HG03432 (cell line): ENCODE measurements around the gene BBX.

Experiments
- ATAC-seq: cut with Tn5 transposase; IDR thresholded peaks from one replicate; pipeline ENCODE4 v1.9.1; 2021; ENCODE audit warnings: mild to moderate bottlenecking, moderate library complexity; ENCODE audit not compliant: unreplicated experiment

Gene BBX

DNA sequence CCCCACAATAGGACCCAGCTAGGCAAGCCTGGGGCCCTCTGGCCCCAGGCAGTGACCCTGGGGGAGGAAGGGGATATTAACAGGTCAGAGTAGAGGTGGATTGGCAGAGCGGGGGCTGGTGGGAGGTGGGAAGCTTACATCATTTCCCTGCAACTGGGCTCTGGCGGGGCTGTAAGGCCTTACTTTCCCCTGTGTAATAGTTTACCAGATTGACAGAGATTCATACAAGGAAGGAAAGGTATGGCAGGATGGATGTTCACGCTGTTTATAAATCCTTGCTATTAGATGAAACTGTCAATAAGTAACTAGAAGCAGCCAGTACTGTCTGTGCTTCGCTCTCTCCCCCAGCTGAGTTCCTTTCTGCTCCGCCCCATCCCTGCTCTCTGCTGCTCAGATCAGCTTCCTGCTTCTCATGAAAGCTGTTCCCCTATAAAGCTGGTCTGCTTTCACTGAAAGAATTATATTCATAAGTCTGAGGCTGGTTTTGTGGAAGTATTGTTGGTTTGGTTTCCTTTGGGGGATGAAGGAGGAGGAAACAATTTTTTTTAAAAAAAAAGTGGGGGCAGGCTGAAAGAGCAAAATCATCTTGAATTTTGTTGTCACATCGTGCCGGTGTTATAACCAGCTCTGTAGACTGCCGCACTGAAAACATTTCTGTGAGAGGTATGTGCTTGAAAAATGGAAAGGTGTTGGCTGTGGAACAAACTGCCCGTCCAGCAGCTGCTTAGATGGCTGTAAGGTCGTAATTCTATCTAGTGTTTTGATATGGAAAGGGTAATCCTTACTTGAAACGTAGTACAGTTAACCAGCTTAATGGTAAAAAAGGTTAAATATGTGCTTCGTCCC is 76.4 kb downstream of the BBX start:
- peak; percentile 94 for ATAC-seq

GRCh38 chr3:107599772-107600145 is 77.0 kb downstream of the BBX start:
- ATAC-seq: no peak

DNA sequence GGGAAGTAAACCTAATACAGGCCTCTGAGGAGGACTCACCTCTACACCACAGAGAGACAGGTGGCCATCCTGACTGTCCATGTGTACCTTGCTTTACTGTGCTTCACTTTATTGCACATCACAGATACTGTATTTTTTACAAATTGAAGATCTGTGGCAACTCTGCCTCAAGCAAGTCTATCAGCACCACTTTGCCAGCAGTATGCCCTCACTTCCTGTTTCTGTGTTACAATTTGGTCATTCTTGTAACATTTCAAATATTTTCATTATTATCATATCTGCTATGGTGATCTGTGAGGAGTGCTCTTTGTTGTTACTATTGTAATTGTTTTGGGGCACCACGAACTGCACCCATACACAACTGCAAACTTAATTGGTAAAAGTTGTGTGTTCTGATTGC is 78.0 kb downstream of the BBX start:
- ATAC-seq: no peak

GRCh38 chr3:107604057-107604822 is 81.5 kb downstream of the BBX start:
- ATAC-seq: no peak

DNA sequence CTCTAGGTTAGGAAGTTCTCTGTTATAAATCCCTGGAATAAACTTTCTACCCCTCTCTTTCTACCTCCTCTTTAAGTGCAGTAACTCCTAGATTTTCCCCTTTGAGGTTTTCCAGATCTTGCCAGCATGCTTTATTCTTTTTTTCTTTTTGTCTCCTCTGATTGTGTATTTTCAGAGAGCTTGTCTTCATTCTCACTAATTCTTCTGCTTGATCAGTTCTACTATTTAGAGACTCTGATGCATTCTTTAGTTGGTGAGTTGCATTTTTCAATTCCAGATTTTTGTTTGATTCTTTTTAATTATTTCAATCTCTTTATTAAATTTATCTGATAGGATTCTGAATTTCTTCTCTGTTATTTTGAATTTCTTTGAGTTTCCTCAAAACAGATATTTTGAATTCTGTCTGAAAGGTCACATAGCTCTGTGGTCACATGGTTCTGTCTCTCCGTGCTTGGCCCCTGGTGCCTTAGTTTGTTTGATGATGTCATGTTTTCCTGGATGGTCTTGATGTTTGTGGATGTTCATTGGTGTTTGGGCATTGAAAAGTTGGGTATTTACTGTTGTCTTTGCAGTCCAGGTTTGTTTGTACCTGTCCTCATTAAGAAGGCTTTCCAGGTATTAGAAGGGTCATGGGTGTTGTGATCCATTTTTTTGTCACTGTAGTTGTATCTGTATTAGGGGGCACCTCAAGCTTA is 89.2 kb downstream of the BBX start:
- ATAC-seq: no peak

DNA sequence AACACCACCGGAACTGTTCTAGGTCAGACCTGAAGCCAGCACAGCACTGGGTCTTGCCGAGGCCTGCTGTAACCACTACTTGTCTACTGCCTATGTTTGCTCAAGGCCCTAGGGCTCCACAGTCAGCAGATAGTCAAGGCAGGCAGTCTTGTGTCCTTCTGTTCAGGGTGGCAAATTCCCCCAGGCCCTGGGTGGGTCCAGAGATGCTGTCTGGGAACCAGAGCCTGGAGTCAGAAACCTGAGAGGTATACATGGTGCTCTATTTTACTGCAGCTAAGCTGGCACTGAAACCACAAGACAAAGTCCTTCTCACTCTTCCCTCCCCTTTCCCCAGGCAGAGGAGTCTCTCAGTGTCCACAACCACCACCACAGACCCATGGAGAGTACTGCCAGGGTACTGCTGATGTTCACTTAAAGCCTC is 89.9 kb downstream of the BBX start:
- no peak for ATAC-seq

DNA sequence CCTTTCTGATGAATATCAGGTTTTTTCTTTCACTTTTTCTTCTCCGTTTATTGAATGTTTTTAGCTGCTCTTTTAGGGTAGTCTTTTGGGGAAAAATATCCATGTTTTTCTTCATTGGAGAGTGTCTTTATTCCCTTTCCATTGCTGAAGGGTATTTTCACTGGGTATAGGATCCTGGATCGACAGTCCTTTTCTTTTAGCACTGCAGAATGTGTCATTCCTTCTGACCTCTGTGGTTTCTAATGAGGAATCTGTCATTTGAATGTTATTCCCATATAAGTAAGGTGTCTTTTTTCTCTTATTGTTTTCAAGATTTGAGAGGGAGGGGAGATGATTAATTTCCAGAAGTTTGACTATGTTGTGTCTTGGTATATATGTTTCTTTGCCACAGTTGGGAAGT is 96.8 kb downstream of the BBX start:
- ATAC-seq: no peak

GRCh38 chr3:107620534-107620933 is 97.8 kb downstream of the BBX start:
- ATAC-seq: no peak

- no peak for ATAC-seq
Observed at GRCh38 chr3:107621465-107621864, 98.7 kb downstream of the BBX start.

GRCh38 chr3:107627962-107628542 is 105.3 kb downstream of the BBX start:
- no peak for ATAC-seq

DNA sequence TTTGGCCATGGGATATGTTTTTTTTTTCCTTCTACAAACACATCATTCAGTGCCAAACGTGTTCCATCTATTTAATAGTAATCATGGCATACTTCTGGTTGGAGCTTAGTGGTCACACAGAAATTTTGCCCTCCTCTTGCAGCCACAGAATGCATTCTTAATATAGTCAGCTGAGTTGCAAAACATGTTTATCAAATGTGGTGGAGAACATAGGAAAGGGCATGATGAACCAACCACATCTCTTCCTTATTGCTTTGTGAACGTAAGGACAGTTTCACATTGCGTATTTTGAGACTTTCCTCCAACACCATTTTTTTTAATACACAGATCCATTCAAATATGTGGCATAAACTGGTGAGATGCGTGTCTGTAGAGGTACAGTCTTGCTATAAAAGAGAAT is 106.8 kb downstream of the BBX start:
- no peak for ATAC-seq

- ATAC-seq: no peak
Observed at GRCh38 chr3:107630779-107631178, 108.0 kb downstream of the BBX start.

GRCh38 chr3:107632576-107632975 is 109.8 kb downstream of the BBX start:
- no peak for ATAC-seq

GRCh38 chr3:107633327-107634098 is 110.8 kb downstream of the BBX start:
- ATAC-seq: peak; percentile 93

DNA sequence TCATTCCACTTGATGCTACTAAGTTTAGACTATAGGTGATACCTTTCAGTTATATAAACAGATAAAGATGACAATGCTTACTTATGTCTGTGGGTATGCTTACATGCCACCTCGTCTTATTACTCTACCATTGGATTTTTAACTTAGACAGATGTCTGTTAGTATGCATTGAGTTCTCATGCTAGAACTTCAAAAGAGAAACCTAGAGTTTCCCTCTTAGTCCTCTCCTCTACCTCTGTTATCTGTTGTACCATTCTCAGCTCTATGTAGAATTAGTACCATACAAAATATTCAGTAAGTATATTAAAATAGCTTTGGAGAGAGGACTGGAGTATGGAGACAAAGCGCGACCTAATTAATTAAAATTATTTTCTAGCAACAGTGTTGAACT is 111.3 kb downstream of the BBX start:
- peak; percentile 44 for ATAC-seq

DNA sequence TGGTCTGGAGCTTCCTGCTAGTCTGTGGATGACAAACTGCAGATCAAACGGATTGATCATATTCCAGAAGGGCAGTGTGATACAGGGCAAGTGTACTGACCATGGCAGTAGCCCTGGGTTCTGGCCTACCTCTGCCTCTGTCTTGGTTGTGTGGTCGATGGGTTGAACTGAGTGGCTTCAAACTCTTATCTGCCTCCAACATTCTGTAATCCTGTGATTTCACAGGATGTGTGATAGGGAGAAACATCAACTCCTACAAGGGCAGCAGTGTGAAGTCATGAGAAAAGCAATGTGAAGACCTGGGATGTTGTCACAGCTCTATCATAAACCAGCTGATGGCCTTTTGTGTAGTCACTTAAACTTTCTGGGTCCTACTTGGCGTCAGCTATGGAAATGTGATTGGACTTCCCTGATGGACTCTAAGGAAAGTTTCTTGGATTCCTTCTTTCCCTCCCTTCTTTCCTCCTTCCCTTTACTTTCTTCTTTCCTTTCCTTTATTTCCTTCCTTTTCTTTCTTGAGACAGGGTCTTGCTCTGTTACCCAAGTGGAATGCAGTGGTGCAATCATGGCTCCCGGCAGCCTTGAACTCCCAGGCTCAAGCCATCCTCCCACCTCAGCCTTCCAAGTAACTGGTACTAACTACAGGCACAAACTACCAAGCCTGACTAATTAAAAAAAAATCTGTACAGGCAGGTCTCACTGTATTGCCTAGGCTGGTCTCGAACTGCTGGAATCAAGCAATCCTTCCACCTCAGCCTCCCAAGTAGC is 114.8 kb downstream of the BBX start:
- ATAC-seq: no peak

DNA sequence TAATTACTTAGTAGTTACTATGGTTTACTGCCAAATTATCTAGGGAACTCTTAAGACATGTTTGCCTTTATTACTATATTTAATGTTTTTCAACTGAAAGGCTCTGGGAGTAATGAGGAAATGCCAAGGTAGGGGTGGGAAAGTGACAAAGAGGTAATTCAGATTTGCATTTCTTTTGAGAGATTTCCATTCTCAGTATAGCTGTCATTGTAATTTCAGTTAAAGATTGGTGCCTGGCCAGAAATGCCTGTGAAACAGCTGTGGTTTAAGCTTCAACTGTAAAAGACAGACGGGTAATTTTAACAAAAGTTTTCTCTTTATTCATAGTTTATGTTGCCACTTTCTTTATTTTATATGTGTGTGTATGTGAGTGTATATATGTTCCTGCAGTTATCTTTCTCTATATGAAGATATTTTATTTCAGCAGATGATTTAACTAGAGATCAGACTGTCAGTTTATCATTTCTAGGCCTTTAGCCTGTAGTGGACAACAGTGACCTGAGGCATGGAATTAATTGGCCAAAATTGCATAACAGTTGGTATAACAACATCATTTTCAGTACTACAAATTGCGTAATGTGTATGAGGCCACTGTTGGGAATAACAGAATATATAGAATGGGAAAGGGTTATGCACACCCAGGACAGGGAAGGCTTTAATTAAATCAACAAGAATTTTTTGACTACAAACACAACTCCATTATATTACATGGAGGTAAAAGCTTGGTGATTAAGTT is 119.0 kb downstream of the BBX start:
- peak; percentile 76 for ATAC-seq

- no peak for ATAC-seq
Observed at GRCh38 chr3:107643038-107643883, 120.5 kb downstream of the BBX start.
